ENCODE data around the gene FAM3A.

- TF ChIP-seq CTCF (conservative IDR thresholded peaks at IDR 0.05; ENCODE audit: low read length): peak; percentile 48; the same call in 1 of the 2 replicates
- no peak for TF ChIP-seq EZH2phosphoT487 (IDR thresholded peaks at IDR 0.05; ENCODE audit: borderline replicate concordance, low read depth, low read length)
Observed at GRCh38 chrX:154490414-154491083, 25.5 kb downstream of the FAM3A start, which contains the start of gene SLC10A3.
